GM21526 (cell line): ENCODE data around the gene LCT.
"Not testable (repeated sequence)": the region's sequence is repeated elsewhere in the genome, so short reads cannot be mapped to it uniquely, and the experiment has no call there.

Experiments
- ATAC-seq: cut with Tn5 transposase; IDR thresholded peaks from one replicate; pipeline ENCODE4 v1.9.1; 2021; ENCODE audit warnings: moderate library complexity; ENCODE audit not compliant: unreplicated experiment, low FRiP score

LCT gene

DNA sequence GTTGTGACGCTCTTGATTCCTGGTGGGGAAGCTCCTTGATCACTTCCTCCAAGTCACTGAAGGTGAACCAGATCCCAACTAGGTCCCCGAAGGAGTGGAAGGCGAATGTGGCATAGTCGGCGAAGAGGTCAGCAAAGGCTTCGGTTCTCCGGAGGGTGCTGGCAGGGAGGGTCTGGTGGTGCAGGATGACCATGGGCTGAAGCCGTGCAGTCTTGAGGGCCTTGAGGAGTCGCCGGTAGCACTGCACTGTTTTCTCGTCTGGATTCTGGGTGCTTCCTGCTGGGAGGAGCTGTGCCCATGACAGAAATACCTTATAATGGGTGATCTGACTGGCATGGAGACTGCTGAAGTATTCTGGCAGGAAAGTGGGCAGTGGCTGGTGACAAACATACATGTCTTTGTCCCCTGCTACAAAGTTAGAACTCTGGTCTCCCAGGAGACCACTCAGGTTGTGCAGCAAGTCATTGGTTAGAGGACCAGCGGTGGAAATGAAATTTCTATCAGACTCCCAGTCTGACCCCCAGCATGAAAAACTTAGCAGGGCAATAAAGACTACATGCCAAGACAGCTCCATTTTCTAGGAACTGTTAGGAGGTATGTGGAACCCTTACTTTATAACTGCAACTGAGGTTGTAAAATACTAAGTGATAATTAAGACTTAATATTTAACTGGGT, at the start of gene LCT:
Gene LCT, minus strand, starts transcription at position 589 of the 675 bp plus-strand sequence. Its CDS starts 15 bp downstream, at position 574.
- no peak for ATAC-seq

DNA sequence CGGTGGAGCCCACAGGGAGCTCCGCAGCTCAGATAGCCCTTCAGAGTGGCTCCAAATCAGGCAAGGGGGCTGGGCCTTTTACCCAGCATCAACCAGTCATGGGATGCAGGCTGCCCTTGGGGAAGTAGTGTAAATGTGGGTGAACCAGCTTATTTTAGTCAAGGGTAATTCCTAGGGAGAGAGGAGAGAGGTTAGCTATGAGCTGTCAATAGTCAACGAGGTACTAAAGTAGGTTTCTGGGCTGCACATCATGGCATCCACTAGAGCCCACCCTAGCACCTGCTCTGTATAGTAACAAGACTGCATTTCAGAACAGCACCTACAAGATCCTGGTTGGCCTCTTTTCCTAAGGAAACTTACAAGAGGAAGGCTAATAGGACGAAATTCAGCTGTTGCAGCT, 48.7 kb upstream of the LCT start:
- no peak for ATAC-seq

DNA sequence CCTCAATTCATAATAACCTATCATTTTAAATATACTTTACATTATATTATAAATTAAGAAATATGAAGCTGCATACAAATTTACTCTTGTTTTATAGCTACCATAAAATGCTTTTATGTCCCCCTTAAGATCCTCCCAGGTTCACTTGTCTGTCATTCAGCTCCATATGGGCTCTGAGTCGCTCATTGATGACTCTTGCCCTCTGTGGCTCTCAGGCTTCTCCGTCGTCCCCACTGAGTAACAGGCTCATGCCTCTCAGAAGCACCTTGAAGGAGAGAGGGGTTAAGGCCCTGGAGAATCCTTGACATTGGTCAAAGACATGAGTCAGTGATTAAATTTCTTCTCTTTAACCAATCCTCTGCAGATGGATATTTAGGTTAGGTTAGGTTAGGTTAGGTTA, 45.4 kb upstream of the LCT start:
- no peak for ATAC-seq

DNA sequence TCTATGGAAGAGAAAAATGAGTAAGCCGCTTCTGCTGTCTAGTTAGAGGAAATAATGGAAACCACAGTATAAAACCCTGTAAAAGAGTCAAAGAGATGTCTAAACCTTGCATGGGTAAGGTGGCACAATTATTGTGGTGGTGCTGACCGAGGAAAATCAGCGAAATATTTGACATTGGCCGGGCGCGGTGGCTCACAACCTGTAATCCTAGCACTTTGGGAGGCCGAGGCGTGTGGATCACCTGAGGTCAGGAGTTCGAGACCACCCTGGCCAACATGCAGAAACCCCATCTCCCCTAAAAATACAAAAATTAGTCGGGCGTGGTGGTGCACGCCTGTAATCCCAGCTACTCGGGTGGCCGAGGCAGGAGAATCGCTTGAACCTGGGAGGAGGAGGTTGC, 39.8 kb upstream of the LCT start:
- not testable (repeated sequence) for ATAC-seq

DNA sequence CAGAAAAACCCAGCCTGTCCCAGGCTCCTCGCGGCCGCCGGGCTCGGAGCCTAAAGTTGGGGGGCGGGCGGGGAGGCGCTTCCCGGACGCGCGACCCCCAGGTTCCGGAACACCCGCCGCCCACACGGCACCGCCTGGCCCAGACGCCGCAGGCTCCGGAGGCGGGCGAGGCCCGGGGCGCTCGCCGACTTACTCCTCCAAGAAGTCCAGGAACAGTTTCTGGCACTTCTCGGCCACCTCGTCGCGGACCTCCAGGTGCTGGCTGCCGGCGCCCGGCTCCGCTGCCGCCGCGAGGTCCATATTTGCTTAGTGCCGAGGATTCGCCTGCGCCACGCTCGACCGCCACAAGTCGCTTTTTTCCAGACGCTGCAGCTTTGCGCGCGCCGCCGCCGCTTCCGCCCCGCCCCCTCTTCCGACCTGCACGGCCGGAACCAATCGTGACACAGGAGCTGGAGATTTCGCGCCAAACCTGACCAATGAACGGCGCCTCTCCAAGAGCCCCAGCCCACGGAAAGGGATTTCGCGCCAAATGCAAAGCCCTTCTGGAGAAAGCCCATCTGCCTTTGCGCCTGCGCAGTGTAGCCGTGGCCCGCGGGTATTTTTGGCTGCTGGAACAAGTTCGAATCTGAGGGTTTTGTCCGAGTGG, 39.2 kb upstream of the LCT start, which contains the start of gene MCM6:
Gene MCM6, minus strand, starts transcription at position 378 of the 646 bp plus-strand sequence. Its CDS starts 78 bp downstream, at position 300.
- ATAC-seq = peak; percentile 88

DNA sequence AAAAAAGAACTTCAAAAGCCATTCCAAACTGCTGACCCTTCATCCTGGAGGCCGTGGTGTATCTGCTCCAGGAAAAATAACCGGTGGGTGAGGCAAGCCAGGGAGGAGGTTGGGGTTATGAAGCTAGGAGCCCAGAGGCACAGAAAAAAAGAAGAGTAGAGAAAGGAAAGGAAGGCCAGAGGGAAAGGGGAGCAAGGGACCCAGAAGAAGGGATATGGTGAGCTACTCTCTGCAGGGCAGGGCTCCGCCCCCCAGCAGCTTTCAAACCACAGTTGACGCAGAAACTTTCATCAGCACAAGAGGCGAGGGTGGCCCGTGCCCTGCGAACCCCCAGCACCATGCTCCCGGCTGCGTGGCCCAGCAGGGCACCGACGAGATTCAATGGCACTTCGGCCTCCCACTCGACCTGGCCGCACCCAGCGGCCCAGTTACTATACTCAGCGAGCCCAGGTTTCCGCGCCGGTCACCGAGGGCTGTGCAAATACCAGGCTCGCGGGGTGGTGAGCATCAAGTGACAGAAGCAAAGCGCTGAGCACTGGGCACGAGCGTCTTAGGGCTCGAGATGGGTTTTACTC, 38.6 kb upstream of the LCT start:
- ATAC-seq = peak; percentile 56

DNA sequence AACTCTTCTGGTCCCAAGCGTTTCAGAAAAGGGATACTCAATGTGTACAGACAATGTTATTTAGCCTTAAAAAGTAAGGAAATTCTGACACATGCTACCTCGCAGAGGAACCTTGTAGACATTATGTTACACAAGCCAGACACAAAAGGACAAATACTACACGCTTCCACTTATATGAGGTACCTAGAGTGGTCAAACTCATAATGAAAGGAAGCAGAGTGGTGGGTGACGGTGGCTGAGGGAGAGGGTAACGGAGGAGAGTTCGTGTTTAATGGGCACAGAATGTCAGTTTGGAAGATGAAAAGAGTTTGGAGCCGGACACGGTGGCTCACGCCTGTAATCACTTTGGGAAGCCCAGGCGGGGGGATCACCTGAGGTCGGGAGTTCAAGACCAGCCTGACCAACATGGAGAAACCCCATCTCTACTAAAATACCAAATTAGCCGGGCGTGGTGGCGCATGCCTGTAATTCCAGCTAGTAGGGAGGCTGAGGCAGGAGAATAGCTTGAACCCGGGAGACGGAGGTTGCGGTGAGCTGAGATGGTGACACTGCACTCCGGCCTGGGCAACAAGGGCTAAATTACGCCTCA, 37.9 kb upstream of the LCT start:
- no peak for ATAC-seq

DNA sequence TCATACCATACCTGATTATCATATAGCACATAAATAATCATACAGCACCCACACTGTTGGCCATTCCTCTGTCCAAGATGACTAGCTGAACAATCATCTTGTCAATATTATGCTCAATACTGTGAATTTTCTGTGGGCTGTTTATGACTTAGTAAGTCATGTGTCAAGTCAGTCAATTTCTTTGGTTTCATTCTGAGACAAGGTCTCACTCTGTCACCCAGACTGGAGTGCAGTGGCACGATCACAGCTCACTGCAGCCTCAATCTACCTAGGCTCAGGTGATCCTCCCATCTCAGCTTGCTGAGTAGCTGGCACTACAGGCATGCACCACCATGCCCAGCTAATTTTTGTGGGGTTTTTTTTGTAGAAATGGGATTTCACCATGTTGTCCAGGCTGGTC, 33.6 kb upstream of the LCT start:
- ATAC-seq = no peak

DNA sequence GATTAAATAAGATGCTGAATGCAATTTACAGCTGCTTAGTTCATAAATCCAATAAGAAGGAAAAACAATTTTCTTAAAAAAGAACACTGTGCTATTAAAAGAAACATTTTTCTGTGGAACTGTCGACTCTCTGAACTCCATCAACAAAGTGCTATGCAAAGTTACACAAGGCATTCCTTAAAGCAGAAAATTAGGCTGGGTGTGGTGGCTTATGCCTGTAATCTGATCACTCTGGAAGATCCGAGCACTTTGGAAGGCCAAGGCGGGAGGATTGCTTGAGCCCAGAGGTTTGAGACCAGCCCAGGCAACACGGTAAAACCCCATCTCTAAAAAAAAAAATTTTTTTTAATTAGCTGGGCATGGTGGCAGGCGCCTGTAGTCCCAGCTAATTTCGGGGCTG, 26.2 kb upstream of the LCT start:
- ATAC-seq = no peak

DNA sequence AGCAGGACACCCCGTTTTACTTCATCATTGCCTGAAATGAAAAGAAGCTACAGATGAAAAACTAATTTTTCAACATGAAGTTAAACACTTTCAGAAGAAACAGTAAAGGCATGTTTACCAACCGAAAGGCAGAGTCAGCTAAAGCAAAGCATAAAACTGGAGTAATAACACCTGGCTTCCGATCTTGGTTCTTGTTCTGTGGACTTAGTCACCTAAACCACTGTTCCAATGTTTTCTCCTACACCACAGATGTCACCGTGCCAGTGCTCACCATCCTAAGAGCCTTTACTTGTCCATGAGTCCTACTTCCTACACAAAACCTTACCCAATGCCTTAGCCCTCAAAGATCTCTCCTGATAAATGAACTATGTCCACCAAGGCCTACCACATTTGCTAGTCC, 25.7 kb upstream of the LCT start:
- ATAC-seq = no peak

DNA sequence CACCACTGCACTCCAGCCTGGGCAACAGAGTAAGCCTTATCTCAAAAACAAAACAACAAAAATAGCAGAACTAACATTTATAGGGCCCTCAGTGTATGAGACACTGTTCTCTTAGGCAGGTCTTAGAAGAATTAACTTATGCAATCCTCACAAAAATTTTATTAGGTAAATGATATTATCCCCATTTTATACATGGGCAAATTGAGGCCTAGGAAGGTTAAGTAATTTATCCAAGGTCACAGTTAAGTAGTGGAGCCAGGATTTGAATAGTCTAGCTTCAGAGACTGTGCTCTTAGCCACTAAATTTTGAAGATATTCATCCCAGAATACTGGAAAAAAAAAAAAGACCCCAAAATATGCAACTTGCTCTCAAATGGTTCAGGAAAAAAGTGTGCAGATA, 16.4 kb upstream of the LCT start:
- ATAC-seq = no peak

DNA sequence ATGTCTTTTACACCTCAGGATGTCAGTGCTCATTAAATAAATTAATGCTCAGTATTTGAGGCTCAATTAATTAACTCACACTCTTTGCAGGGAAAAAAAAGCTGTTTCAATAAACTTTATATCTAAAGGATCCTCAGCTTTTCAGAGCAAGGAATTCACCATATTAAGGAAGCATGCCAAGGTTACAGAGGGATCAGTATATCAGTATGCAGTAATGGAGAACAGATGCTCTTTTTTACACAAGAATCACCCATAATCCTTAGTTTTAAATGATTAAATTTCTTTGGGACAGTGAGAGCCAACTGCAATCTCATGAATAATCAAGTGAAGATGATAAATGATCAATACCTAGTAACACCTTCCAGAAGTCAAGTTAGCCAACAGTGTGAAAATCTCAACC, 14.9 kb upstream of the LCT start:
- ATAC-seq = no peak

DNA sequence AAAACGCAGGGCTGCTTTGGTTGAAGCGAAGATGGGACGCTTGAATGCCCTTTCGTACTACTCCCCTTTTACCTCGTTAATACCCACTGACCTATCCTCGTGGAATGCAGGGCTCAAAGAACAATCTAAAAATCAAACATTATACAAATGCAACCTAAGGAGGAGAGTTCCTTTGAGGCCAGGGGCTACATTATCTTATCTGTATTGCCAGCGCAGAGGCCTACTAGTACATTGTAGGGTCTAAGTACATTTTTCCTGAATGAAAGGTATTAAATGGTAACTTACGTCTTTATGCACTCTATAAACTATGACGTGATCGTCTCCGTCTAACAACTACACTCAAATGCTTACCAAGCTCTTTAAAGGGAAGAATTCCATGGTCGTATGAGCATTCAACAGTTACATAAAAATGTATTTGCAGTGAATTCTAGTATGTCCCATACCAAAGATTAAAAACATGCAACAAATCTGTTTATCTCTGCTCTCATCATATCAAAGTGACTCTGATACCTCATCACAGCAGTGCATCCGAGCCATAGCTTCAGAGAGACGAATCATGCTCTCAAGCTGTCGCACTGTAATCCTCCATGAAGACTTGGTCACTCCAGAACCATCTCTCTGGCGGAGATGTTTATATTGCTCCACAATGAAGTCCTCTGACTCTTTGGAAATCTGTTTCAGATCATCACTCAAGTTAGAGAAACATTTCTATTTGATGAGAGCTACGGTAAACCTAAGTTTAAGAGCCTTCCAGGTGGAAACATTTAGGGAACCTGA, 14.1 kb upstream of the LCT start:
- ATAC-seq = no peak

DNA sequence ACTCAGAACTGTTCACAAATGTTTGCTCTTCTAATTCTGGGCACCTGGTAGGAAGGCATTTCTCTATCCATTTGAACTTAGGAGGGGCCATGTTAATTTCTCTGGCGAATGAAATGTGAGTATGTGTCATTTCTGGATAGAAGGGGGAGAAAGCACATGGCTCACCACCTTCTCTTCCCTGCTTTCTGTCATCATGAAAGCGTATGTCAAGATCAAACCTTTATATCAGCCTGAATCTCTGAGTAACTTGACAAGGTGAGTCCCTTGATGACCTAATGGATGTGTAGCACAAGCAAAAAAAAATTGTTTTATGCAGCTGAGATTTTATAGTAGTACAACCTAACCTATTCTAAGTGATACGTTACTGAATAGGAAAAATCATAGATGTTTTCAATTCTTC, 12.1 kb upstream of the LCT start:
- ATAC-seq = no peak

DNA sequence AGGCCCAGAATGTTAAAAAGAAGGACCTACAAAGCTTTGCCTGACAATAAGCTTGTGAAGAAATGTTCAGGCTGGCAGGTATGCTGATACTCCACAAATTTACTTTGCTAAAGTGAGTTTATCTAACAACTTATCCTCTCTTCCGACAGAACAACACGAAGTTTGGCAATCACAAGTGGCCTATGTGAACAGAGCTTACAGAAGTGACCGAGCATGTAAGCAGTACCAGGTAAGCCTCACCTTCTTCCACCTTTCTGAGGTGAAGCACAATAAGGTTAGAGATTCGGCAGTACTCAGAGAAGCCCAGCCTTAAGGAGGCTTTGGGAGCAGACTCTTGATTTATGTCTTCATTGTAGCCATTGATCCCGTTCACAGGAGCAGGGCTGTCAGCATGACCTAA, 9.0 kb upstream of the LCT start:
- no peak for ATAC-seq

DNA sequence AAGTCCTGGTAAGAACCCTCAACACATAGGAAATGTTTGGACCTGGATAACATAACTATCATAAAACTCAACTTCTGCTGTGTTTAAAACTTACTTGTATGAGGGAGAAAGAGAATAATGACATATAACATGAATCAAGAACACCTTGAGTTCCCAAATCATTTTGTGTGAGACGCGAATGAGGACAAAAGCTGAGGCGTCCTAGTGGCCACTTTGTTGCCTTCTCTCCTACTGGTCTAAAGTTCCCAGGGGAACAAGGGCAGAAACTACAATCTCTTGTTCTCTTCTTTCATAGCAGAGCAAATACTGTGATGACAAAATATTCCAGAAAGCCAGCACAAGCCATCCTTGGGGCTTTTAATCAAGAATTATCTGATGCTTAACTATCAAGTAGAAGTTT, 8.3 kb upstream of the LCT start:
- ATAC-seq = no peak

DNA sequence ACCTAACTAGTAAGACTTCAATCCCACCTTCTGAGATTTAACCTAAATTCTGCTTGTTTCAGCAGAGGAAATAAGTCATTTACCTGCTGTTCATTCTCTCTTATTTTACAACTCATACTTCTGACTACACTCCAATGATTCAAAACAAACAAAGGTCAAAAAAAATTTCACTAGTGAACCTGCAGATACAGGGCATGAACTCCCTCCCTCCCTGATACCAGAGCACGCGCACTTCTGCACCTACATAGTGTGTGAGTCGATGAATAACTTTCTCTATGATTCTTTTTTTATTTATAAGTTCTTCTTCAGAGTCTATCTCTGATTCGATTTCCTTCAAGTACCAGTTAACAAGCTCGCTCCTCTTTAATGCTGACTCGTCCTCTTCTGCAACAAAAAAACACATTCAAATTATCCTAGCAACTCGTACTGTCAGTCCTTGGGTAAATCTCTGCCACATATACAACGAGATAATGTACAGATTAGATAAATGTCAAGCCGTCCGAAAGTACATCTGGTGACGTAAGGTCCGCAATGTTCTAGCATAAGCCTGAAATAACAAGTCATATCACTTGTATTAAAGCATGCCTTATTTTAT, 7.4 kb upstream of the LCT start:
- ATAC-seq = no peak

DNA sequence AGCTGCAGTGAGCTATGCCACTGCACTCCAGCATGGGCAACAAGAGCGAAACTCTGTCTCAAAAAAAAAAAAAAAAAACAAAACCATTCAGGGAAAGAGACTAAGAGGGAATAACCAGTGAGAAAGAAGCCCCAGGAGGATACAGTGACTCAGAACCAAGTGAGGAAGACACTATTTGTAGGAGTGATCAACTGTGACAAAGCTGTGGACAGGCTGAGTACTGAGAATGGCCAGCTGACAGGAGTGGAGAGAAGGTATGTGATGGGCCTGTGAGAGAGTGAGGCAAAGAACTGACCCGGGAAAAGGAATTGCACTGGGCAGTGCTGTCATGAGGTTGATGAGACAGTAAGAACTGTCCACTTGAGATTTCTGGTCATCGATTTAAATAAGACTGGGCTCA, 6.7 kb upstream of the LCT start:
- ATAC-seq = no peak

DNA sequence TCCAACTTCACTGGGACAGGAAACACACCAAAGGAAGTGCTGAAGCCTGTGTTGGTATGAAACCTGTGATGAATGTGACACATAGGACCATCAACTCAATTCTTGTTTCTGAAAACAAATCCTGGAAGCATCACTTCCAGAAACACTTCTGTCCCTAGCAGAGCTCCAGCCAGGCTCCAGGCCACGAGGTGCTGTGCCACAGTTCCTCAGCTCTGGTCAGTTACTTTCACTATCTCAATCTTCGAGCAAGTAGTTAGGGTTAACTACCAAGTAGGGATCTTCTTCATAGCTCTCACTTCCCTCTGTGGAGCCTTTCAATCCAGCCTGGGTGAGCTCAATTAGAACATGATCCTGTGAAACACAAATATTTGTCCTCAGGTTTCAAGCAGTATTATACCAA, 3.6 kb upstream of the LCT start:
- ATAC-seq = no peak

DNA sequence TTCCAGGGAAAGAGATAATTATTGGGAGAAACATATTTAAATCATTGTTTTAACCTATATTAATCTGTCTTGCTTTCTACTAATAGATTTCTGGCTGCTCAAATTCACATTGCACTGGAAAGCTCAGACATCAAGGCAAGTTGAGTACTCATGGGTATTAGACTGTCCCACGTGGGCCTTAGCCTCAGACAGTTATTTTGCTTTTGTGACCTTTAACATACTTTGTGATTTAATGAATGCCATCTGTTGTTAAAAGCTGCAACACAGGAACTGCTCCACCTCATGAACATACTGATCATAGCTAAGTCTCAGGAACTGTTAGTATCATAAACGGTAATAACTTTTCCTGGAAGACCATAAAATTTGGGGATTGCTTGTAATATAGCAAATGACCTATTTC, 2.7 kb upstream of the LCT start:
- ATAC-seq = no peak

DNA sequence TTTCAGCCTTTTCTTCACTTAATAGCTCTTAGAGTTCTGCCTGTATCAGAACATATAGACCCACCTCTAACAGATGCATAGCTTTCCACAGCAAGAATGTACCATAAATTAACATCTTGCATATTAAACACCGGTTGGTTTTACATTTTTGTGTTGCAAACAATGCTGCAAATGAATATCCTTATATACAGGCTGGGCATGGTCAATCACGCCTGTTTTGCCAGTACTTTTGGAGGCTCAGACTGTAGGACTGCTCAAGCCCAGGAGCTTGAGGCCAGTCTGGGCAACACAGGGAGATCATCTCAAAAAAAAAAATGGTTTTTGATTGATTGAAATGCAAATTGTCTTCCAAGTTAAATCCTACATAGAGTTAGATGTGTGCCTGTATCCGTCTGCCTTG, 1.5 kb upstream of the LCT start:
- ATAC-seq = no peak
